ENCODE data around the gene MAP2.

The MAP2 gene

DNA sequence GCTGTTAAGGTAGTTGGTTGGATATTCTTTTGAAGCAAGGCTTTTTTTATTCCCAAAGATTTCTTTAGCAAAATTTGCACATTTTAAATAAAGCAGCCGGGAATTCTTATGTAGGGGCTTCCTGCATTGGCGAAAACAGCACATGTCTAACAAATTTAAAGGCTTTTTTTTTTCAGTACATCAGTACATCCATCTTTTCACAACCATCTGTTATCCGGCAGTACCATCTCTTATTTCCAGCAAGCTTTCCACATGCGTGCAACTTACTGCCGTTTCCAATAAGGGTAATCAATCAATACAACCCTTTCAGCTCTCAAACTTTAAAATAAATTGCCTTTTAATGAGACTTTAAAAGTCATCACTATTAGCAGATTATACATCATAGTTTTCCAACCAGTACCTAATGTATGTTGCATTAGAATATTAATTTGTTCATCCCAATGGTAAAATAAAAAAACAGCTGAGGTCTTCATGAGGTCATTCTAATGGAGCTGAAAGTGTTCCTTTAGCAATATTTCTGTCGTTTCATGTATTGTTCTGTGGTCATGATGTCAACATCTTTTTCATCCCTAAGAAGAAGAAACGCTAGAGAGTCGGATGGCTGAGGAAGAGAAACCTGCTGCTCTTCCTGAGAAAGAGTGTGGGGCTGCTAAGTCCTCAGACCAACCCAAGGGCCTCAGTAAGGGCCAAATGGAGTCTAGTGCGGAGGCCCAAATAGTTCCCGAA lies 266.3 kb downstream of the MAP2 start:
- in situ Hi-C loops (cut with MboI; ENCODE audit: low sequenced_read_pairs), result no loop called here

DNA sequence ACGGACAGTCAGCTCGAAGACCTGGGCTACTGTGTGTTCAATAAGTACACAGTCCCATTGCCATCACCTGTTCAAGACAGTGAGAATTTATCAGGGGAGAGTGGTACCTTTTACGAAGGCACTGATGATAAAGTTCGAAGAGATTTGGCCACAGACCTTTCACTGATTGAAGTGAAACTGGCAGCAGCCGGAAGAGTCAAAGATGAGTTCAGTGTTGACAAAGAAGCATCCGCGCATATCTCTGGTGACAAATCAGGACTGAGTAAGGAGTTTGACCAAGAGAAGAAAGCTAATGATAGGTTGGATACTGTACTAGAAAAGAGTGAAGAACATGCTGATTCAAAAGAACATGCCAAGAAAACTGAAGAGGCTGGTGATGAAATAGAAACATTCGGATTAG lies 270.9 kb downstream of the MAP2 start:
- in situ Hi-C loops (cut with MboI; ENCODE audit: low sequenced_read_pairs), result no loop called here

- in situ Hi-C loops (cut with MboI; ENCODE audit: low sequenced_read_pairs), result no loop called here
Measured at GRCh38 chr2:209696836-209697711, 273.2 kb downstream of the MAP2 start.

DNA sequence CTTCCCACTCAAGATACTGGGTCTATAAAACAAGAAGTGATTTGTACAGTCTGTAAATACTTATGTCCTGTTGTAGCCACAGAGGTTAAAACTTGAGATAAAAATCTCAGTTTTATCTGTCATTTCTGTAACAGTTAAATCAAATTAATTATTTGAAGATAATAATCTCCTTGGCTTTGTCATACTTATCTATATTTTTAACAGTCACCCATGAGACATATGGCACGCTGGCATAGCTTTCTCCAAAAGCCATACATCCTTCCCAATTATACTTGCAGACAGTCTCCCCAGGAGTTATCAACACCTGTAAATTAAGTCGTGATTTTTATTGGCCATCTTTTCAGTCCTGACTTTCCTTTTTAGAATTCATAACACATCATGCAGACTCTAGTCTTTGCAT lies 278.9 kb downstream of the MAP2 start:
- in situ Hi-C loops (cut with MboI; ENCODE audit: low sequenced_read_pairs), result no loop called here

DNA sequence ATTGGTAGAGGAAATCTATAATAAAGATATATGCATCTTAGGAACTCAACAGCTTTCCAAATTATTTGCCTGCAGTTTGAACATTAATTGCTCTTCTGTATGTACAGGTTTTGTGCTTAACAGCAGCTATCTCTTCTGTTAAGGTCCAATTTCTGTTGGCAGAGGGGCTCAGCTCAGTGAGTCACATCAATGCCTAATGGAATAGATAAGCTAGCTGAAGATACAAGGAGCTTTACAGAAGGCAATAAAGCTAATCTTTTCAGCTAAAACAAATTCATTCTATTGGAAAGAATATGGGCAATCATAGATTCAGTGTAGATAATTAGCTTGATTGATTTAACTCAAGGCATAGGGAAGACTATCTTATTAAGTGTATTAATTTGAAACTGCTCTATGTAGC lies 289.4 kb downstream of the MAP2 start:
- in situ Hi-C loops (cut with MboI; ENCODE audit: low sequenced_read_pairs), result no loop called here

GRCh38 chr2:209719034-209719433 lies 295.2 kb downstream of the MAP2 start:
- in situ Hi-C loops (cut with MboI; ENCODE audit: low sequenced_read_pairs), result no loop called here

DNA sequence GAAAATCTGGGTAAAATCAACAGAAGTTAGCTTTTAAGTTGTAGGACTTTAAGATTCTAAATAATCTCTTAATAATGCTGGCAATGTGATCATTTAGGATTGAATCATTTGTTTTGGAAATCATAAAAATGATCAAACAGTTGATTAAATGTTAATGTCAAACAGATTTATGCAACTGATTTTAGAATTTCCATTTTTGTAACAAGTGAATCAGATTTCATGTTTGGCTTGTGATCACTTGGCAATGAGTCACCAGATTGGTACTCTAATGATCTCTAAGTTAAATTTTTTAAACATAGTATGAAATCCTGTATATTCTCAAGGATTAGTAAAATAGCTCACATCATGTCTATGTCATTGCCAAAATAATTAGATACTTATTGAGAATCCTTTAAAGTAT lies 297.6 kb downstream of the MAP2 start:
- in situ Hi-C loops (cut with MboI; ENCODE audit: low sequenced_read_pairs), result no loop called here

GRCh38 chr2:209726311-209726710 lies 302.5 kb downstream of the MAP2 start:
- in situ Hi-C loops (cut with MboI; ENCODE audit: low sequenced_read_pairs), result no loop called here

- in situ Hi-C loops (cut with MboI; ENCODE audit: low sequenced_read_pairs), result no loop called here
Measured at GRCh38 chr2:209727077-209727476, 303.2 kb downstream of the MAP2 start.

- in situ Hi-C loops (cut with MboI; ENCODE audit: low sequenced_read_pairs), result no loop called here
Measured at GRCh38 chr2:209734805-209735204, 311.0 kb downstream of the MAP2 start.

DNA sequence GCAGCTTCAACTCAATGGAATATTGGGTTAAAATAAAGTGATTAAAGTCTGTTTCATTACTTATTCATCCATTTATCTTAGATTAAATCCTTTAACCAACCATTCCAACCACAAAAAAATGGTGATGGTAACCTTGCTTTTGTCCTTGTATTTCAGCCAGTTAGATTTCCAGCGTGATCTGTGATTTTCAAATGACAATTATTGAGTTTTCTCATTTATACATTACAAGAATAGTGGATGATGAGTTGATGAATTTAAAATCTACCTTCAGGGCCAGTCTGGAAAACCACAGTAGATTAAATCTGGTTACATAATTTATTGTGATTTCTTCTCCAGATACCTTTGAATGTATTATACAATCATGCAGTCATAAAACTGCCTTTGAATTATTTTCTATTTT lies 318.1 kb downstream of the MAP2 start:
- in situ Hi-C loops (cut with MboI; ENCODE audit: low sequenced_read_pairs), result no loop called here

GRCh38 chr2:209753020-209753419 lies 329.2 kb downstream of the MAP2 start:
- in situ Hi-C loops (cut with MboI; ENCODE audit: low sequenced_read_pairs), result no loop called here

DNA sequence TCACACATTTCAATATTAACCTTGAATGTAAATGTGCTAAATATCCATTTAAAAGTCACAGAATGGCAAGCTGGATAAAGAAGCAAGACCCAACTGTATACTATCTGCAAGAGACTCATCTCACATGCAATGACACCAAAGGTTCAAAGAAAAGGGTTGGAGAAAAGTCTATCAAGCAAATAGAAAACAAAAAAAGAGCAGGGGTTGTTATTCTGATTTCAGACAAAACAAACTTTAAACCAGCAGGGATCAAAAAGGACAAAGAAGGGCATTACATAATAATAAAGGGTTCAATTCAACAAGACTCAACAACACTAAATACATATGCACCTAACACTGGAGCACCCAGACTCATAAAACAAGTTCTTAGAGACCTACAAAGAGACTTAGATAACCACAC lies 333.3 kb downstream of the MAP2 start:
- in situ Hi-C loops (cut with MboI; ENCODE audit: low sequenced_read_pairs), result no loop called here

- in situ Hi-C loops (cut with MboI; ENCODE audit: low sequenced_read_pairs), result no loop called here
Measured at GRCh38 chr2:209761566-209761965, 337.7 kb downstream of the MAP2 start.

DNA sequence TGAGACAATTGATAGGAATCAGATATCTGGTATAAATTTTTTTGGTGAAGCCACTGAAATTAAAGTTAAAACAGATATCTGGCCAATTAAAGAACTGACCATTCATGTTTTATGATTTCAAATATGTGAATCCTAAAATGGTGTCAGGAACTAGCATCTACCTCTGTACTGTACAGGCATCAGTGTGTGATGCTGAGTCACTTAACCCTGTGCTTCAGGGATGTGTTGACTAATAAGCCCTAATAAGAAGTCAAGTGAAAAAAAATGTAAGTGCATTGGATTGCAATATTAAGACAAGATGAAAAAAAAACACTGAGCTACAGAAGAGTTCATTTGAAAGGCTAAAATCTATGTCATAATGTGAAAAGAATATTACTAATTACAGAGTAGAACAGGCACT lies 338.7 kb downstream of the MAP2 start:
- in situ Hi-C loops (cut with MboI; ENCODE audit: low sequenced_read_pairs), result no loop called here

DNA sequence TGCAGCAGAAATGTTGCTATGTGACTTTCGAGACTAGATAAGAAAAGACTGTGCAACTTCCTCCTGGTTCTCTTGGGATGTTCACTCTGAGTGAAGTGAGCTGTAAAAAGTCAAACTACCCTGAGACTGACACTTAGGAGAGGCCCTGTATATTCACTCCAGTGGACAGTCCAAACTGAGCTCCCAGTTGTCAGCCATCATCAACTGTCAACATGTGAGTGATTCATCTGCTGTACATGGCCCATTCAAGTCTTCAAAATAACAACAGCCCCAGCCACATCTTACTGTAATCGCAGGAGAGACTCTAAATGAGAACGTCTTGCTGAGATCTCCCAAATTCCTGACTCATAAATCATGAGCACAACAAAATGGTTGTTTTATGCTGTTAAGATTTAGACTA lies 339.3 kb downstream of the MAP2 start:
- in situ Hi-C loops (cut with MboI; ENCODE audit: low sequenced_read_pairs), result no loop called here

GRCh38 chr2:209766613-209767012 lies 342.8 kb downstream of the MAP2 start:
- in situ Hi-C loops (cut with MboI; ENCODE audit: low sequenced_read_pairs), result no loop called here

DNA sequence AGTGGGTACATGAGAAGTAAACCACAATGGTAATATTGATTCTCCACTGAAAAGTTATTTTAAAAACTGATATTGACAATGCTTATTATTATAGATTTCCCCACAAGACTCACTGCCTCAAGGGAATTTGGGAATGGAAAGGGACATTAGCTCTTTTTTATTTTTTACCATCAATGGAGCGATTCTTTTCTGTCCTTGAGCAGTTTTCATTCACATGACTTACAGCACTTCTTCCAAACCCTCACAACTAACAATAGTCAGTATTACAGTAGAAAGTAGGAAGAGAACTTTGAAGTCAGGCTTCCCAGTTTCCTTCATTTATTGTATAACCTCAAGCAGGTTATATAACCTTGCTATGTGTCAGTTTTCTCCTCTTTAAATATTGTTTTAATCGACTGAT lies 343.5 kb downstream of the MAP2 start:
- in situ Hi-C loops (cut with MboI; ENCODE audit: low sequenced_read_pairs), result no loop called here

DNA sequence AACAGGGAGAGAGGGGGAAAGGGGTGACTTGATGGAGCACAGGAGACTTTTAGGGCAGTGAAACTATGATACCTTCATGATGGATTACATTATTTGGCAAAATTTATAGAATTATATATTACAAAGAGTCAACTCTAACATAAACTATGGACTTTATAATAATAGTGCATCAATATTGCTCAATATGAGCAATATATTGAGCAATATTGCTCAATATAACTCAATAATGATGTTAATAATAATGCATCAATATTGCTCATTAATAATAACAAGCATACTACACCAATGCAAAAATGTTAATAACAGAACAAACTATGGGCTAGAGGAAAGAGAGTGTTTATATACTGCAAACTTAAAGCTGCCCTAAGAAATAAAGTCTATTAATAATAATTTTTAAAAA lies 344.7 kb downstream of the MAP2 start:
- in situ Hi-C loops (cut with MboI; ENCODE audit: low sequenced_read_pairs), result no loop called here

- in situ Hi-C loops (cut with MboI; ENCODE audit: low sequenced_read_pairs), result no loop called here
Measured at GRCh38 chr2:209771474-209772289, 347.8 kb downstream of the MAP2 start, which contains the start of gene UNC80. TSS of gene UNC80 (plus strand) at chr2:209771832. CDS start at chr2:209772073, 241 bp downstream.

DNA sequence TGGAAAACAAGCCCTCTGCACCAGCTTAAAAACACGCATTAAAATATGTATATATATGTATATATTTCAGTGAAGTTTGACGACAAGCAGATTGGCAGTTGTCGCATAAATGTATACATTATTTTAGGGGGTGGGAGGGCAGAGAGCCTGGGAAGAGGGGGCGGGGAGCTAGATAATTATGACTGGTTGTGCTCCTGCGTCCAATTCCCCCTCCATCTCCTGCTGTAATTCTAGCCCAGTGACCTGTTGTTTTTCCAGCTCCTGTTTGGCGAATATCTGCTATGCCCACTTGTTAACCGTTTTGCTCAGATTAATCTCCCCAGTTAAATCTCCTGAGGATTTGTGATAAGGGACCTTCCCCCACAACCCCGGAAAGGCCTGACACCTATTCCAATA lies 348.4 kb downstream of the MAP2 start:
- in situ Hi-C loops (cut with MboI; ENCODE audit: low sequenced_read_pairs), result no loop called here
